Measurements from ENCODE around the gene CYTIP. TPM values are rescaled to one million over a fixed set of nuclear protein-coding genes. Genes with fewer than 3 reads are reported as not detected.

The CYTIP gene
- polyA plus RNA-seq, 1 experiment: not detected

DNA sequence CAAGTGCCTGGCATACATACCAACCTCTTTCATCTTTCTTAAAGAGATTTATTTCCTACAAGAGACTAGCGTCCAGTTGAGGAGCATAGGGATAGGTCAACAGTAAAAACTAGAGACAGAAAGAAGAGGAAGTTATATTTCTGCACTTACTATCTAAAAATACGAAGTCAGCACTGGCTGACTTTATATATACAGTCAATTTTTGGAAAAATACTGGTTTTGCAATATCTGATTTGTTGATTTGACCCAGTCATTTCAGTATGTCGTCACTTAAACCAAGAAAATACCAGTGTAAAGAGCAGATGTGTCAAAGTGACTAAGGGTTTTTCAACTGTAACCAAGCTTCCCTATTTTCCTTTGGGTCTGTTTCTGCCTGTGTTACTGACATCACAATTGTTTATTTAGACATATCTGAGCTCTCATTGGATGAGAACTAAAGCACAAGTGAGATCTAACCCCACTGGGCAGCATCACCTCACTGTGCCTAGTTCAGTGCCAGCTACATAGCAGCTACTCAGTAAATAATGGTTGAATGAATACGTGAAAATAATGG lies 23.0 kb downstream of the CYTIP start:
- no peaks in the 10 kb centered on the region for H3K27me3 ChIP-seq (ENCODE audit: control insufficient read depth, insufficient read depth, low read length)
- TF ChIP-seq, protein P1, sequence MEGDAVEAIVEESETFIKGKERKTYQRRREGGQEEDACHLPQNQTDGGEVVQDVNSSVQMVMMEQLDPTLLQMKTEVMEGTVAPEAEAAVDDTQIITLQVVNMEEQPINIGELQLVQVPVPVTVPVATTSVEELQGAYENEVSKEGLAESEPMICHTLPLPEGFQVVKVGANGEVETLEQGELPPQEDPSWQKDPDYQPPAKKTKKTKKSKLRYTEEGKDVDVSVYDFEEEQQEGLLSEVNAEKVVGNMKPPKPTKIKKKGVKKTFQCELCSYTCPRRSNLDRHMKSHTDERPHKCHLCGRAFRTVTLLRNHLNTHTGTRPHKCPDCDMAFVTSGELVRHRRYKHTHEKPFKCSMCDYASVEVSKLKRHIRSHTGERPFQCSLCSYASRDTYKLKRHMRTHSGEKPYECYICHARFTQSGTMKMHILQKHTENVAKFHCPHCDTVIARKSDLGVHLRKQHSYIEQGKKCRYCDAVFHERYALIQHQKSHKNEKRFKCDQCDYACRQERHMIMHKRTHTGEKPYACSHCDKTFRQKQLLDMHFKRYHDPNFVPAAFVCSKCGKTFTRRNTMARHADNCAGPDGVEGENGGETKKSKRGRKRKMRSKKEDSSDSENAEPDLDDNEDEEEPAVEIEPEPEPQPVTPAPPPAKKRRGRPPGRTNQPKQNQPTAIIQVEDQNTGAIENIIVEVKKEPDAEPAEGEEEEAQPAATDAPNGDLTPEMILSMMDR (IDR thresholded peaks at IDR 0.05; ENCODE audit: insufficient read depth, low read depth, low read length): no peak
- no peak for DNase-seq (ENCODE audit: low read depth)
- H3K4me3 ChIP-seq (ENCODE audit: low read depth, low read length): no peak overlapping the region
- H3K36me3 ChIP-seq (ENCODE audit: control insufficient read depth, insufficient read depth, low read length): no peaks in the 10 kb centered on the region
- ChIA-PET CTCF (no interaction called here), POLR2A (no interaction called here)

DNA sequence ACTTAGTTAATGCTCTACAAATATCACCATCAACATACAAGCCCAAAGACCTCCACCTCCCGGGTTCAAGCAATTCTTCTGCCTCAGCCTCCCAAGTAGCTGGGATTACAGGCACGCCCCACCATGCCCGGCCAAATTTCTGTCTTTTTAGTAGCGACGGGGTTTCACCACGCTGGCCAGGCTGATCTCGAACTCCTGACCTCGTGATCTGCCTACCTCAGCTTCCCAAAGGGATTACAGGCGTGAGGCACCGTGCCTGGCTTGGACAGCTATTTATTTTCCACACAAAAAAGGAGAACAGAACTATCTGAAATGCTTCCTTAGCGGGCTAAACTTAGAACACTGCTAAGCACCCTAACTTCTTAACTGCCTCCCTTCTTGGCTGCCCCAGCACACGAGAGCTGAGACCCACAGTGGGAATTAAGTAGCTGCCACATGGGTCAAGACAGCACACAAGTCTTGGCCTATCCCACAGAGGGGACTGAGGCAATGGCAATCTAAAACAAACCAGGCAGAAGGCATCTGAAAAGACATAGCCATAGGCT lies 24.8 kb downstream of the CYTIP start:
- DNase-seq (ENCODE audit: low read depth): no peak
- Histone ChIP-seq H3K4me3 (ENCODE audit: low read depth, low read length) (no peak overlapping the region), H3K36me3 (ENCODE audit: control insufficient read depth, insufficient read depth, low read length) (no peaks in the 10 kb centered on the region), H3K27me3 (ENCODE audit: control insufficient read depth, insufficient read depth, low read length) (no peaks in the 10 kb centered on the region; the same call in 1 of the 2 replicates)
- CTCF ChIA-PET: interaction anchor here (0.6 kb wide), 1 partner anchor 116 kb away, joined by 3 read pairs; no protein-coding TSS in a partner anchor
- POLR2A ChIA-PET: no interaction called here
- TF ChIP-seq, protein P1 (IDR thresholded peaks at IDR 0.05; ENCODE audit: insufficient read depth, low read depth, low read length): no peak

DNA sequence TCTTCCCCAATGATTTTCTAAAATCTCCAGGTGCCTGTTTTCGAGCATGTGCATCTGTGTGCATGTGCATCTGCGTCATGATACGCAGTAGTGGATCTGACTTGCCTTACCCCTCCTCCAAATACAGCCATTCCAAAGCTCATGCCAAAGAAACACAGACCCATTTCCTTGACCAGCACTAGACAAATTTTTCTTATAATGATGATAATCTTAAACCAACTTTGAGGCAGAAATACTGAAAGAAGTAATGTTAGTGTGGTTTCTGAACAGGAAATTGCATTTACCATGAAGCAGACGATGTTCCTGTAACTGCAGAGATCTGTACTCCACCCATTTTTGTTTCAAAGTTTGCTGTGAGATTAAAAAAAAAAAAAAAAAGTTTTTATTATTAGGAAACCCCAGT lies 25.6 kb downstream of the CYTIP start:
- DNase-seq (ENCODE audit: low read depth): no peak
- ChIA-PET CTCF (interaction anchor here (0.6 kb wide), 1 partner anchor 931 kb away, joined by 3 read pairs; no protein-coding TSS in a partner anchor), POLR2A (no interaction called here)
- Histone ChIP-seq H3K36me3 (ENCODE audit: control insufficient read depth, insufficient read depth, low read length) (no peaks in the 10 kb centered on the region), H3K4me3 (ENCODE audit: low read depth, low read length) (no peak overlapping the region), H3K27me3 (ENCODE audit: control insufficient read depth, insufficient read depth, low read length) (no peaks in the 10 kb centered on the region; the same call in 1 of the 2 replicates)
- TF ChIP-seq, protein P1 (IDR thresholded peaks at IDR 0.05; ENCODE audit: insufficient read depth, low read depth, low read length): no peak

DNA sequence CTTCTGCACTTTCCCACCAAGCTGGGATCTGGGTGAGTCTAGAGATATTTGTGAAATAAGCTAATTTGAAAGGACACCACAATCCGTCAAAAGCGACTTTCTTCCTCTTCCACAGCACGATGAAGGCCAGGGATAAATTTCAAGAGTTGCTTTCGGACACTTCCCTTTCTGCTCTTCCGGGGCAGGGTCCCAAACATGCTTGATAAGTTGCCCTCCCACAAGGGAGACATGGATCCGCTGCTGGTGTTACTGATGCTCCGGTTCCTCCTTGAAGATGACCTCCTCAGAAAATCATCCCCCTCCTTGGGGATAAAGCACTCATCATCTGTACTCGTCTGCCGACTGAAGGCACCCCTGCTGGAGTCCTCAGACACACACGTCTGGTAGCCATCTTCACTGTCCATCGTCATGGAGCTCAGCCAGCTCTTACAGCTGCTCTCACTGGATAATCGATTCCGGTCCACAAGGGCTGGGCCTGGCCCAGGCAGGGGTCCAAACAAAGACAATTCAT lies 28.2 kb downstream of the CYTIP start:
- DNase-seq (ENCODE audit: low read depth): no peak
- POLR2A ChIA-PET: no interaction called here
- no peaks in the 10 kb centered on the region; the same call in 1 of the 2 replicates for H3K27me3 ChIP-seq (ENCODE audit: control insufficient read depth, insufficient read depth, low read length)

DNA sequence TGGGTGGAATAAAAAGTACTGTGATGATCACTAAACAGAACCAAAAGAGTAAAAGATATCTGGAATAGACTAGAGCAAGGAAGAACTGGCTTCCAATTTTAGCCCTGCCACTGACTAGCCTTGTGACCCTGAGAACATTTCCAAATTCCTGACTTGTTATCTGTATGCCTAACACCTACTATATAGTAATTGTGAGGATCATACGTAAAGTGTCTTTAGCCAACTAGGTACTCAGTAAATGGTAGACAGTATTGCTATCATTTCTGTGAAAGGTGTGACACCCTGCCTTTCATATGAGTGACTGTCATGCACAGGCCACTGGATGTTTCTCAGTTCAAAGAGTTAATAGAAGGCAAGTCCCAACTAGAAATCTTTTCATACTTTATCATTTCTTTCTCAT lies 29.8 kb downstream of the CYTIP start:
- no peak for DNase-seq (ENCODE audit: low read depth)
- Histone ChIP-seq H3K36me3 (ENCODE audit: control insufficient read depth, insufficient read depth, low read length) (no peaks in the 10 kb centered on the region), H3K4me3 (ENCODE audit: low read depth, low read length) (no peak overlapping the region), H3K27me3 (ENCODE audit: control insufficient read depth, insufficient read depth, low read length) (no peaks in the 10 kb centered on the region; the same call in 1 of the 2 replicates)
- ChIA-PET POLR2A (no interaction called here), CTCF (interaction anchor here (0.7 kb wide), 1 partner anchor 17 kb away, joined by 3 read pairs; no protein-coding TSS in a partner anchor)
- TF ChIP-seq, protein P1 (IDR thresholded peaks at IDR 0.05; ENCODE audit: insufficient read depth, low read depth, low read length): no peak

More for the DNA sequence above, 28.2 kb downstream of the CYTIP start:
- TF ChIP-seq, protein P1 (IDR thresholded peaks at IDR 0.05; ENCODE audit: insufficient read depth, low read depth, low read length): no peak
- no peaks in the 10 kb centered on the region for H3K36me3 ChIP-seq (ENCODE audit: control insufficient read depth, insufficient read depth, low read length)
- CTCF ChIA-PET: no interaction called here
- no peak overlapping the region for H3K4me3 ChIP-seq (ENCODE audit: low read depth, low read length)

All from BJ (cell line).